ENCODE measurements around the gene MSI2.

MSI2 gene

DNA sequence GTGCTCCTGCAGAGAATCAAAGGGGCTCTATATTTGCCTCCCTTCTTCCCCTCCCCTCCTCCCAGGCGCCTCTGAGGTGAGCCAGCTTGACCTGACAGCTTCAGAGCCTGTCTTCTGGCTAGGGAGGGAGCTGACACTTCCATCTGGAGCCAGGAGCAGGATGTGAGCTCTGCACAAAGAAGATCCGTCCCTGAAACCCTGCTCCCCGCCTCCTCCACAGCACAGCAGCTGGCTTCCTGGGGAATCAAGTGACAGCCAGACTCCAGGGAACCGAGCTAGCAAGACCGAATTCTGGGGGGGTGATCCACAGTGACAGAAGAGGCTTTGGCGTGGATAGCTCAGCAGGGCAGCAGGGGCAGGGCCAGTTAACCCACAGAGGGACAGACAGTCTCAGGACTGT lies 451.6 kb downstream of the MSI2 start:
- DNase-seq (ENCODE audit: low spot score): no peak
- ChIA-PET CTCF (interaction anchor here (1.0 kb wide), 1 partner anchor 22 kb away, joined by 3 read pairs; no protein-coding TSS in a partner anchor), POLR2A (ENCODE audit: low non-redundant PET) (no interaction called here)

DNA sequence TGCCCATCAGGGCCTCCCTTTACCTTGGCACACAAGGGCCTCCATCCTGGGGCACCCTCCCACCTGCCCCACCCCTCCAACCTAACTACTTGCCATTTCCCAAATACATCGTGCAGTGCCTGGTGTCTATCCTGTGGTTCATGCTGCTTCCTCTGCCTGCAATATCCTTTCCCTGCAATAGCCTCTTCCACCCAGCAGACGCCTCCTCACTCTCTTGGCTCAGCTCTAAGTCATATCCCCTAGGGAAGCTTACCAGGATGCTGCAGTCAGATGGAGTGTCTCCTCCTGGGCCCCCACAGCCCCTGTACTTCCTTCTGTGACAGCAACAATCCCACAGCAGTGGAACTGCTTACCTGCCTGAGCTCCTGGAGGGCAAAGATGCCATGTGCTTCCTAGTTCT lies 452.1 kb downstream of the MSI2 start:
- DNase-seq (ENCODE audit: low spot score): no peak
- ChIA-PET CTCF (interaction anchor here (1.0 kb wide), 1 partner anchor 23 kb away, joined by 3 read pairs; no protein-coding TSS in a partner anchor), POLR2A (ENCODE audit: low non-redundant PET) (no interaction called here)
- TF ChIP-seq, protein P1, sequence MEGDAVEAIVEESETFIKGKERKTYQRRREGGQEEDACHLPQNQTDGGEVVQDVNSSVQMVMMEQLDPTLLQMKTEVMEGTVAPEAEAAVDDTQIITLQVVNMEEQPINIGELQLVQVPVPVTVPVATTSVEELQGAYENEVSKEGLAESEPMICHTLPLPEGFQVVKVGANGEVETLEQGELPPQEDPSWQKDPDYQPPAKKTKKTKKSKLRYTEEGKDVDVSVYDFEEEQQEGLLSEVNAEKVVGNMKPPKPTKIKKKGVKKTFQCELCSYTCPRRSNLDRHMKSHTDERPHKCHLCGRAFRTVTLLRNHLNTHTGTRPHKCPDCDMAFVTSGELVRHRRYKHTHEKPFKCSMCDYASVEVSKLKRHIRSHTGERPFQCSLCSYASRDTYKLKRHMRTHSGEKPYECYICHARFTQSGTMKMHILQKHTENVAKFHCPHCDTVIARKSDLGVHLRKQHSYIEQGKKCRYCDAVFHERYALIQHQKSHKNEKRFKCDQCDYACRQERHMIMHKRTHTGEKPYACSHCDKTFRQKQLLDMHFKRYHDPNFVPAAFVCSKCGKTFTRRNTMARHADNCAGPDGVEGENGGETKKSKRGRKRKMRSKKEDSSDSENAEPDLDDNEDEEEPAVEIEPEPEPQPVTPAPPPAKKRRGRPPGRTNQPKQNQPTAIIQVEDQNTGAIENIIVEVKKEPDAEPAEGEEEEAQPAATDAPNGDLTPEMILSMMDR (conservative IDR thresholded peaks at IDR 0.05; ENCODE audit: low read depth): no peak
- H3K27ac ChIP-seq: no peak overlapping the region

More for the DNA sequence above, 451.6 kb downstream of the MSI2 start:
- H3K27ac ChIP-seq: no peak overlapping the region
- TF ChIP-seq, protein P1 (conservative IDR thresholded peaks at IDR 0.05; ENCODE audit: low read depth): no peak

DNA sequence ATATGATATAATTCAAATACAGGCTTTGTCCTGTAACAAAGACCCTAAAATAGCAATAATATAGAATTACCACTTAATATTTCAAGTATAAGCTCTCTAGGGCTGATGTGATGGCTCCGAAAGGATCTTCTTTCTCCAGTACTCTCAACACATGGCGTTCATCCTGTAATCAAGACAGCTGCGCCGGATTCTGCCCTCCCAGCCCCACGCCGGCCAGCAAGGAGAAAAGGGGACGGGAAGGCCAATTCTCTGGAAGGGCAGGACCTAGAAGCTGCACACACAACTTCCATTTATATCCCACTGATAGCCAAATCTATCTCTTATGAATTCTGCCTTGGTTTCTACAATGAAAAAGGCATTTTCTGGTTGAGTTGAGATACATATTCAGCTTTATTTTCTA lies 456.8 kb downstream of the MSI2 start:
- no peak for DNase-seq (ENCODE audit: low spot score)
- POLR2A ChIA-PET (ENCODE audit: low non-redundant PET): no interaction called here

DNA sequence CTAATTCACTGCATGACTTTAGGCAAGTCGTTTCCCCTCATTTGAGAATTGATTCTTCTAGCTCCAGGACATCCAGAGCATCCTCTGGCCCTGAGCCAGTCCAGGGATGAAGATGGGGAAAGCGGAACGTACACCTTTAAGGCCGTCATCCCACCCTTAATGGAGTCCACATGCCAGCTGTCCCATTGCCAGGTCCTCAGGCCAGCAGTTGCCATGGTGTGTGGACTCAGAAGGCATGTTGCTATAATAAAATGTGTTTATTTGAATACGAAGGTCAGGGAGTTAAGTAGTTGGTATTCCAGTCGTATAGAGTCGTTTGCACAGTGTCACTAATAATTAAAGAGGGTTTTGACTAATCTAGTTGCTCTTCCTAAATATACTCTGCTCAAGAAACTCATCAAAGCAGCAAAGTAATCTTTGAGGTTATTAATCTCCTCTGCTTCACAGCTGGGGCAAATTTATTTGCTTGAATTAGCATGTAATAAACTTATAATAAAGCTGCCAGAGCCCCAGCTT lies 458.4 kb downstream of the MSI2 start:
- DNase-seq (ENCODE audit: low spot score): no peak
- POLR2A ChIA-PET (ENCODE audit: low non-redundant PET): no interaction called here
- no peak overlapping the region for H3K27ac ChIP-seq
- TF ChIP-seq, protein P1 (conservative IDR thresholded peaks at IDR 0.05; ENCODE audit: low read depth): no peak
- CTCF ChIA-PET: no interaction called here

More for the DNA sequence above, 456.8 kb downstream of the MSI2 start:
- CTCF ChIA-PET: no interaction called here
- TF ChIP-seq, protein P1 (conservative IDR thresholded peaks at IDR 0.05; ENCODE audit: low read depth): no peak
- H3K27ac ChIP-seq: no peak overlapping the region

DNA sequence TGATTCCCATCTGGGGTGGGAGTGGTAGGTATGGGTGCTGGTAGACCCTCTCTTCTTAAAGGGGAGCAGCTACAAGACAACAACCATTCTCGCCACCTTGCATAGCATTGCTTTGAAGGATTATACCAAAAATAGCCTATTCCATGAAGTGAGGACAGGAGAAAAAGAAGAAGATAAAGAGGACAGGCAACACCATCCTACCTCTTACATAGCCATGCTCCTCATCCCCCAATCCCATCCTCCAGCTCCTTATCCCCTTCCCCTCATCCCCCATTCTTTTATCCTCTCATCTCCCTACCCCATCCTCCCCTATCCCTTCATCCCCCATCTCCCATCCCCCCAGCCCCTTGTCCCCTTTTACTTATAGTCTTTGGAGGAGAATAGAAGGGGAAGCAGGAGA lies 459.7 kb downstream of the MSI2 start:
- H3K27ac ChIP-seq: no peak overlapping the region
- POLR2A ChIA-PET (ENCODE audit: low non-redundant PET): no interaction called here
- no peak for DNase-seq (ENCODE audit: low spot score)
- TF ChIP-seq, protein P1 (conservative IDR thresholded peaks at IDR 0.05; ENCODE audit: low read depth): no peak
- CTCF ChIA-PET: no interaction called here

DNA sequence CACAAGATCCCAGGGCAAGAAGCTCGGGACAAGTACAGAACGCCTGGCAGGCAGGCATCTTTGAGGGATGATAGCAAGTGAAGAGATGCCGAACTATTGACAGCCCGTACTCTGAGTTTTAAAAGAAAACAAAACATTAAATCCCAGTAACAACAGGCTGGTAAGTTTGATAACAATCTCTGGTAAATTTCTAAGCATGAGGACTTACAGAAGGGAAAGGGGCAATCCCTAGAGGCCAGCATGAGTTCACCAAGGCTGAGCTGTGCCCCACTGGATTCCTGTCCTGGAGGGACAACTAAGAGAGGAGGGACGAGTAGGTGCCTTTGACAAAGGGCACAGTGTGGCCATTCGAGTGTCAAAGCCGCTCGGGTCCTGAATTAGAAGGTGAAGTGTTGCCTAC lies 462.6 kb downstream of the MSI2 start:
- CTCF ChIA-PET: no interaction called here
- POLR2A ChIA-PET (ENCODE audit: low non-redundant PET): no interaction called here
- TF ChIP-seq, protein P1 (conservative IDR thresholded peaks at IDR 0.05; ENCODE audit: low read depth): no peak

More for the DNA sequence above, 462.6 kb downstream of the MSI2 start:
- no peak overlapping the region for H3K27ac ChIP-seq
- no peak for DNase-seq (ENCODE audit: low spot score)
